Measurements from ENCODE around the gene CMBL.

CMBL gene

GRCh38 chr5:10289991-10290390 is 17.7 kb downstream of the CMBL start:
- H3K4me3 ChIP-seq (ENCODE audit: low read length): no peak overlapping the region
- peaks cover 6% of the 10 kb centered on the region; the same call in 1 of the 2 replicates for H3K27me3 ChIP-seq (ENCODE audit: low read depth, low read length)
- no peaks in the 10 kb centered on the region for H4K20me1 ChIP-seq (ENCODE audit: insufficient read depth, low read length)
- no peaks in the 10 kb centered on the region for H3K9me3 ChIP-seq (ENCODE audit: insufficient read depth, low read length)
- H3K36me3 ChIP-seq (replicated peaks; ENCODE audit: low read depth, low read length): no peaks in the 10 kb centered on the region
- H3K27ac ChIP-seq (ENCODE audit: low read length): no peak overlapping the region
- H3K79me2 ChIP-seq (ENCODE audit: low read length): no peaks in the 10 kb centered on the region
- no peak overlapping the region for H3K4me2 ChIP-seq (ENCODE audit: low read length)
- H2AFZ ChIP-seq (ENCODE audit: low read depth, low read length): no peak overlapping the region
- TF ChIP-seq CTCF (IDR thresholded peaks at IDR 0.05; ENCODE audit: low read depth, low read length): no peak
- no peak for TF ChIP-seq EZH2phosphoT487 (IDR thresholded peaks at IDR 0.05; ENCODE audit: low read depth)
- no peak overlapping the region for H3K9ac ChIP-seq (ENCODE audit: low read length)
- H3K4me1 ChIP-seq (ENCODE audit: low read length): peaks cover 11% of the 10 kb centered on the region

GRCh38 chr5:10289353-10289752 is 18.3 kb downstream of the CMBL start:
- H3K27ac ChIP-seq (ENCODE audit: low read length): no peak overlapping the region
- H3K36me3 ChIP-seq (replicated peaks; ENCODE audit: low read depth, low read length): no peaks in the 10 kb centered on the region
- peaks cover 14% of the 10 kb centered on the region for H3K4me1 ChIP-seq (ENCODE audit: low read length)
- H3K4me2 ChIP-seq (ENCODE audit: low read length): no peak overlapping the region
- H2AFZ ChIP-seq (ENCODE audit: low read depth, low read length): no peak overlapping the region
- no peaks in the 10 kb centered on the region for H3K79me2 ChIP-seq (ENCODE audit: low read length)
- no peaks in the 10 kb centered on the region for H4K20me1 ChIP-seq (ENCODE audit: insufficient read depth, low read length)
- H3K9ac ChIP-seq (ENCODE audit: low read length): no peak overlapping the region
- peaks cover 6% of the 10 kb centered on the region; the same call in 1 of the 2 replicates for H3K27me3 ChIP-seq (ENCODE audit: low read depth, low read length)
- H3K4me3 ChIP-seq (ENCODE audit: low read length): no peak overlapping the region
- no peaks in the 10 kb centered on the region for H3K9me3 ChIP-seq (ENCODE audit: insufficient read depth, low read length)
- TF ChIP-seq CTCF (IDR thresholded peaks at IDR 0.05; ENCODE audit: low read depth, low read length): no peak
- TF ChIP-seq EZH2phosphoT487 (IDR thresholded peaks at IDR 0.05; ENCODE audit: low read depth): no peak

GRCh38 chr5:10288592-10289219 is 19.0 kb downstream of the CMBL start:
- TF ChIP-seq CTCF (IDR thresholded peaks at IDR 0.05; ENCODE audit: low read depth, low read length) (no peak), EZH2phosphoT487 (IDR thresholded peaks at IDR 0.05; ENCODE audit: low read depth) (no peak)
- no peak overlapping the region for H3K4me3 ChIP-seq (ENCODE audit: low read length)
- peaks cover 20% of the 10 kb centered on the region for H3K4me1 ChIP-seq (ENCODE audit: low read length)
- H3K4me2 ChIP-seq (ENCODE audit: low read length): peak overlapping the region; percentile 65
- H2AFZ ChIP-seq (ENCODE audit: low read depth, low read length): no peak overlapping the region
- no peaks in the 10 kb centered on the region for H4K20me1 ChIP-seq (ENCODE audit: insufficient read depth, low read length)
- H3K9me3 ChIP-seq (ENCODE audit: insufficient read depth, low read length): no peaks in the 10 kb centered on the region
- H3K9ac ChIP-seq (ENCODE audit: low read length): no peak overlapping the region
- H3K27ac ChIP-seq (ENCODE audit: low read length): no peak overlapping the region
- H3K79me2 ChIP-seq (ENCODE audit: low read length): no peaks in the 10 kb centered on the region
- H3K36me3 ChIP-seq (replicated peaks; ENCODE audit: low read depth, low read length): no peaks in the 10 kb centered on the region
- H3K27me3 ChIP-seq (ENCODE audit: low read depth, low read length): peaks cover 5% of the 10 kb centered on the region; the same call in 1 of the 2 replicates

GRCh38 chr5:10286862-10287227 is 20.9 kb downstream of the CMBL start:
- no peak overlapping the region for H3K9ac ChIP-seq (ENCODE audit: low read length)
- H3K27me3 ChIP-seq (ENCODE audit: low read depth, low read length): no peaks in the 10 kb centered on the region
- no peaks in the 10 kb centered on the region for H3K36me3 ChIP-seq (replicated peaks; ENCODE audit: low read depth, low read length)

More at GRCh38 chr5:10286862-10287227, 20.9 kb downstream of the CMBL start:
- Histone ChIP-seq H3K4me3 (ENCODE audit: low read length) (no peak overlapping the region), H3K4me1 (ENCODE audit: low read length) (peaks cover 22% of the 10 kb centered on the region), H2AFZ (ENCODE audit: low read depth, low read length) (no peak overlapping the region), H3K27ac (ENCODE audit: low read length) (no peak overlapping the region), H3K79me2 (ENCODE audit: low read length) (no peaks in the 10 kb centered on the region), H4K20me1 (ENCODE audit: insufficient read depth, low read length) (no peaks in the 10 kb centered on the region), H3K4me2 (ENCODE audit: low read length) (no peak overlapping the region), H3K9me3 (ENCODE audit: insufficient read depth, low read length) (no peaks in the 10 kb centered on the region)
- no peak for TF ChIP-seq CTCF (IDR thresholded peaks at IDR 0.05; ENCODE audit: low read depth, low read length)
- no peak for TF ChIP-seq EZH2phosphoT487 (IDR thresholded peaks at IDR 0.05; ENCODE audit: low read depth)

All from OCI-LY3 (cell line).